ENCODE measurements around the gene PDE1C.
"Not testable (repeated sequence)": the region's sequence is repeated elsewhere in the genome, so short reads cannot be mapped to it uniquely, and the experiment has no call there.

Gene PDE1C

DNA sequence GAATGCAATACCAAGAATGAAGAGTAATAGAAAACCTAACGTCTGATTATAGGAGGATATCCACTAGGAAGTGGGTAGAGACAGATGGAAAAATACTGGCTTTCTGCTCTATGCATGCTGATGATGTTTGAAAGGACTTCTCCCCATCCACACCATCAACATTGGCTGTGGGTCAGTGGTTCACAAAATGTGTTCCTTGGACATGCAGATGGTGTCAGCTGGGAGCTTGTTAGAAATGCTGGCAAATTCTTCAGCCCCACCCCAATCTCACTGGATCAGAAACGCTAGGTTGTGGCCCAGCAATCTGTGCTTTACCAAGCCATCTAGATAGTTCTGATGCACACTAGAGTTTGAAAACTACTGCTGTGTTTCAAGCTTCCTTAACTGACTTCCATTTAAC is 219.1 kb downstream of the PDE1C start:
- Histone ChIP-seq H3K9me3 (ENCODE audit: control insufficient read depth in 5 of 5, low read length in 5 of 5) (no peaks in the 10 kb centered on the region), H3K27me3 (ENCODE audit: control insufficient read depth in 5 of 5, insufficient read depth in 4 of 5, low read length in 5 of 5) (no peaks in the 10 kb centered on the region), H3K27ac (ENCODE audit: low read depth, low read length) (no peak overlapping the region), H3K4me3 (ENCODE audit: low read depth in 1 of 5, low read length in 5 of 5) (no peak overlapping the region), H3K4me1 (ENCODE audit: control insufficient read depth in 5 of 5, insufficient read depth in 5 of 5, low read length in 5 of 5) (no peaks in the 10 kb centered on the region), H3K36me3 (ENCODE audit: control insufficient read depth in 5 of 5, insufficient read depth in 5 of 5, low read length in 5 of 5) (no peaks in the 10 kb centered on the region), H3K9ac (ENCODE audit: low read length in 5 of 5) (no peak overlapping the region)

DNA sequence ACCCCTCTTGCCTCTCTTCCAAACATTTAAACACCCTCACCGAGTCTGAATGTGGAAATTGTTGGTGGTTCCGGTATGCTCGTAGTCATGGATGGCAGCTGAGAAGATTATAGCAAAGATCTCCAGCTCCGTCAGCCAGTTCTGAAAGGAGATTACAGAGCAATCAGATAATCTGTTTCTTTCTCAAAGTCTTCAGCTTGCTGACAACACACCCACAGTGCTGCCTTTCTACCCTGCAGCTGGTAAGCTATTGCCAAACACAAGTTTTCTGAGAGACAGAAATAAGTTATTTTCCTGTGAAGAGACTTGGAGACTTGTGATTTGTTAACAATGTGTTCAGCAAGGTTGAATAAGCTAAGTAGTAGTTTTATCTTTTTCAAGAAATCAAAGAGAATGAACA is 219.6 kb downstream of the PDE1C start:
- no peak overlapping the region for H3K4me3 ChIP-seq (ENCODE audit: low read depth in 1 of 5, low read length in 5 of 5)
- H3K27ac ChIP-seq (ENCODE audit: low read depth, low read length), result no peak overlapping the region
- no peaks in the 10 kb centered on the region for H3K9me3 ChIP-seq (ENCODE audit: control insufficient read depth in 5 of 5, low read length in 5 of 5)
- H3K4me1 ChIP-seq (ENCODE audit: control insufficient read depth in 5 of 5, insufficient read depth in 5 of 5, low read length in 5 of 5), result no peaks in the 10 kb centered on the region
- no peak overlapping the region for H3K9ac ChIP-seq (ENCODE audit: low read length in 5 of 5)
- H3K36me3 ChIP-seq (ENCODE audit: control insufficient read depth in 5 of 5, insufficient read depth in 5 of 5, low read length in 5 of 5), result no peaks in the 10 kb centered on the region
- H3K27me3 ChIP-seq (ENCODE audit: control insufficient read depth in 5 of 5, insufficient read depth in 4 of 5, low read length in 5 of 5), result no peaks in the 10 kb centered on the region

DNA sequence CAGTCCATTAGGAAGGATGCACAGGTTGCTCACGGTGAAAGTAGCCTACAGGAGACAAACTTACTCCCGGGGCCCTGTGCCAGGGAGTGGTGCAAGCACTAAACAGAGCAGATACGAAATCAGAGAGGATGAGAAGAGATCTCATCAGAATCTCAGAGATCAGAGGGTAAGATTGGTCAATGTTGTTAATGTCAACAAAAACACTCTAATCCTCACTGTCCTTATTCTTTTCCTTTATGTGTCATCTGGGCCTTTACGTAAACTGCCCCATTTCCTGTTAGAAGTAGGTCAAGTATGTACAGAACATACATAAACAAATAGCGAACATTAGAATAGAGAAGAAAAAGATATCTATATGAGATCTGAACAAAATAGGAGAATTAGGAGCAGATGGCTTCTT is 220.1 kb downstream of the PDE1C start:
- Histone ChIP-seq H3K36me3 (ENCODE audit: control insufficient read depth in 5 of 5, insufficient read depth in 5 of 5, low read length in 5 of 5) (no peaks in the 10 kb centered on the region), H3K9ac (ENCODE audit: low read length in 5 of 5) (no peak overlapping the region), H3K4me3 (ENCODE audit: low read depth in 1 of 5, low read length in 5 of 5) (no peak overlapping the region), H3K9me3 (ENCODE audit: control insufficient read depth in 5 of 5, low read length in 5 of 5) (peaks cover 0 to 3% (median 0%) of the 10 kb centered on the region in 5 donors), H3K4me1 (ENCODE audit: control insufficient read depth in 5 of 5, insufficient read depth in 5 of 5, low read length in 5 of 5) (no peaks in the 10 kb centered on the region), H3K27ac (ENCODE audit: low read depth, low read length) (no peak overlapping the region), H3K27me3 (ENCODE audit: control insufficient read depth in 5 of 5, insufficient read depth in 4 of 5, low read length in 5 of 5) (no peaks in the 10 kb centered on the region)

DNA sequence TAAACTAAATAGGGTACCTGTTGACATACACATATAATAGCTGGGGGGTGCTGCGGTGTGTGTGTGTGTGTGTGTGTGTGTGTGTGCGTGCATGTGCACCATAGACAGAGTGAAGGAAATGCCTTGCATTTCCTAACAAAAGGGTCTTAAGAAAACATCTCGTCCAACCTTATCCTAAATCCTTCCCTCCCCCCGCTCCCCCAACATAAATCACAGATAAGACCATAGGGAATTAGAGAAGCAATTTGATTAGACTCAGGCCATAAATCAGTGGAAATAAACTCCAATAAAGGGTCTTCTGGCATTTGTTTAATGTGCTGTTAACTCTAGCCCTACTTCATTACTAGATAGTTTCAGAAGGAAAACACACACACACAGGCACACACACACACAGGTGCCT is 234.7 kb downstream of the PDE1C start:
- Histone ChIP-seq H3K9me3 (ENCODE audit: control insufficient read depth in 5 of 5, low read length in 5 of 5) (peaks cover 0 to 6% (median 0%) of the 10 kb centered on the region in 5 donors), H3K4me3 (ENCODE audit: low read depth in 1 of 5, low read length in 5 of 5) (no peak overlapping the region), H3K36me3 (ENCODE audit: control insufficient read depth in 5 of 5, insufficient read depth in 5 of 5, low read length in 5 of 5) (no peaks in the 10 kb centered on the region), H3K27ac (ENCODE audit: low read depth, low read length) (no peak overlapping the region), H3K9ac (ENCODE audit: low read length in 5 of 5) (no peak overlapping the region), H3K27me3 (ENCODE audit: control insufficient read depth in 5 of 5, insufficient read depth in 4 of 5, low read length in 5 of 5) (no peaks in the 10 kb centered on the region), H3K4me1 (ENCODE audit: control insufficient read depth in 5 of 5, insufficient read depth in 5 of 5, low read length in 5 of 5) (no peaks in the 10 kb centered on the region)

DNA sequence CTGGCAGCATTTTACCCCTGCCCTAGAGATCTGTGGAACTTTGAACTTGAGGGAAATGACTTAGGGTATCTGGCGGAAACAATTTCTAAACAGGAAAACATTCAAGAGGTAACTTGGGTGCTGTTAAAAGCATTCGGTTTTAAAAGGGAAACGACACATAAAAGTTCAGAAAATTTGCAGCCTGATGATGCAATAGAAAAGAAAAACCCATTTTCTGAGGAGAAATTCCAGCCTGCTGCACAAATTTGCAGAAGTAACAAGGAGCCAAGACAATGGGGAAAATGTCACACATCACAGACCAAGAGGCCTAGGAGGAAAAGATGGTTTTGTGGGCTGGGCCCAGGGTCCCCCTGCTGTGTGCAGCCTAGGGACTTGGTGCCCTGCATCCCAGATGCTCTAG is 236.6 kb downstream of the PDE1C start:
- H3K36me3 ChIP-seq (ENCODE audit: control insufficient read depth in 5 of 5, insufficient read depth in 5 of 5, low read length in 5 of 5); H3K4me3 ChIP-seq (ENCODE audit: low read depth in 1 of 5, low read length in 5 of 5); H3K9me3 ChIP-seq (ENCODE audit: control insufficient read depth in 5 of 5, low read length in 5 of 5); H3K27ac ChIP-seq (ENCODE audit: low read depth, low read length); H3K27me3 ChIP-seq (ENCODE audit: control insufficient read depth in 5 of 5, insufficient read depth in 4 of 5, low read length in 5 of 5); H3K9ac ChIP-seq (ENCODE audit: low read length in 5 of 5); H3K4me1 ChIP-seq (ENCODE audit: control insufficient read depth in 5 of 5, insufficient read depth in 5 of 5, low read length in 5 of 5): not testable (repeated sequence)

DNA sequence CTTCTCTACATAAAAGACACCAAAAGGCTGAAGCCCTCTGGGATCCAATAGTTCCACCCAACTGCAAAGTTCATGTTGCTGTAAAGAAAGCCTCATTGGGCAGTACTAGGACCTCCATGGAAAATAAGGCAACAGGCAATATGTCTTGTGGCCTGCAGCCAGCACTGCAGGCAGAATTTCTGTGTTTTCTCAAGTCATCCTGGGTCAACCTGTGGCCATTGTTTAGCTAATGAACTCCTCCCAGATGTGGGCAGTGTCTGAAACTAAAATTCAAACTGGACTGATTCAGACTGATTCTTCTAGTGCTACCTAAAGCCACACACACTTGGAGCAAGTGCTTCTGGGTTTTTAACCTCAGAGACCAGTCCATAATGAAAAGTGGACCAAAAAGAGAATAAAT is 241.7 kb downstream of the PDE1C start:
- Histone ChIP-seq H3K27me3 (ENCODE audit: control insufficient read depth in 5 of 5, insufficient read depth in 4 of 5, low read length in 5 of 5) (no peaks in the 10 kb centered on the region), H3K36me3 (ENCODE audit: control insufficient read depth in 5 of 5, insufficient read depth in 5 of 5, low read length in 5 of 5) (no peaks in the 10 kb centered on the region), H3K9me3 (ENCODE audit: control insufficient read depth in 5 of 5, low read length in 5 of 5) (no peaks in the 10 kb centered on the region), H3K4me1 (ENCODE audit: control insufficient read depth in 5 of 5, insufficient read depth in 5 of 5, low read length in 5 of 5) (no peaks in the 10 kb centered on the region), H3K27ac (ENCODE audit: low read depth, low read length) (no peak overlapping the region), H3K4me3 (ENCODE audit: low read depth in 1 of 5, low read length in 5 of 5) (no peak overlapping the region), H3K9ac (ENCODE audit: low read length in 5 of 5) (no peak overlapping the region)

DNA sequence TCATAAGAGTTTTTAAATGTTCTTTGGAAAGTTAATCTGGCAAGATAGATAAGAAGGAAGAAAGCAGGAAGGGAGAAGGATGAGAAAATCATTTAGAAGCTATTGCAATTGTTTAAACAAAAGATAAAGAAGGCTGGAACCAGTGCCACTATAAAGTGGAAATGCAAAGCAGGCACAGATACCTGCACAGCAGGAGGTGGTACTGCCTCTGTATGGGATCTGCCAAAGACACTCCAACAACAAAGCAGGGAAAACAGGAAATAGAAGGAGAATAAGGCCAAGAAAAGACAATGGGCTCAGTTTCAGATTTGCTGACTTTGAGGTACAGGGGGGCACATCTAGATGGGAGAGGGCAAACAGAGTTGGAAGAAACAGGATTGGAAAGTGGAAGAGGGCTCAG is 244.6 kb downstream of the PDE1C start:
- peaks cover 0 to 3% (median 0%) of the 10 kb centered on the region in 5 donors for H3K27me3 ChIP-seq (ENCODE audit: control insufficient read depth in 5 of 5, insufficient read depth in 4 of 5, low read length in 5 of 5)
- H3K4me1 ChIP-seq (ENCODE audit: control insufficient read depth in 5 of 5, insufficient read depth in 5 of 5, low read length in 5 of 5), result no peaks in the 10 kb centered on the region
- no peak overlapping the region for H3K9ac ChIP-seq (ENCODE audit: low read length in 5 of 5)
- no peaks in the 10 kb centered on the region for H3K36me3 ChIP-seq (ENCODE audit: control insufficient read depth in 5 of 5, insufficient read depth in 5 of 5, low read length in 5 of 5)
- H3K27ac ChIP-seq (ENCODE audit: low read depth, low read length), result no peak overlapping the region
- H3K4me3 ChIP-seq (ENCODE audit: low read depth in 1 of 5, low read length in 5 of 5), result no peak overlapping the region
- no peaks in the 10 kb centered on the region for H3K9me3 ChIP-seq (ENCODE audit: control insufficient read depth in 5 of 5, low read length in 5 of 5)

DNA sequence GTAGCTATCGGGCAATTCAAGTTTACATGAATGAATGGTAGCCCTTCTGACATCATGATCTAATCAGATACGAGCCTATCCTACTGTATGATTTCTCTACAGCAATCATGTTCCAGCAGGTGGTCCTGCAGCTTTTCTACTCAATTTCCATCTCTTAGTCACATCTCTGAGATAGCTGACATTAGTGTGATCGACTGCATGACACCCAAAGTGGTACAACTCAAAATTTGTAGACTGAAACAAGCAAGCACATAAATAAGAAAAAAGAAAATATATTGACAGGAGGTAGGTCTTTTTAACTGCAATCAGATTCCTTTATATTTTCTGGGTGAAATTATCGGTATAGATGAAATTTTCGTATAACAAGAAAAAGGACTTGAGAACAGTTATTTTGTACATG is 251.2 kb downstream of the PDE1C start:
- H3K36me3 ChIP-seq (ENCODE audit: control insufficient read depth in 5 of 5, insufficient read depth in 5 of 5, low read length in 5 of 5), result no peaks in the 10 kb centered on the region
- peaks cover 0 to 3% (median 0%) of the 10 kb centered on the region in 5 donors for H3K27me3 ChIP-seq (ENCODE audit: control insufficient read depth in 5 of 5, insufficient read depth in 4 of 5, low read length in 5 of 5)
- peaks cover 0 to 4% (median 0%) of the 10 kb centered on the region in 5 donors for H3K4me1 ChIP-seq (ENCODE audit: control insufficient read depth in 5 of 5, insufficient read depth in 5 of 5, low read length in 5 of 5)
- H3K4me3 ChIP-seq (ENCODE audit: low read depth in 1 of 5, low read length in 5 of 5), result no peak overlapping the region
- H3K9ac ChIP-seq (ENCODE audit: low read length in 5 of 5), result no peak overlapping the region
- H3K9me3 ChIP-seq (ENCODE audit: control insufficient read depth in 5 of 5, low read length in 5 of 5), result no peaks in the 10 kb centered on the region
- no peak overlapping the region for H3K27ac ChIP-seq (ENCODE audit: low read depth, low read length)

DNA sequence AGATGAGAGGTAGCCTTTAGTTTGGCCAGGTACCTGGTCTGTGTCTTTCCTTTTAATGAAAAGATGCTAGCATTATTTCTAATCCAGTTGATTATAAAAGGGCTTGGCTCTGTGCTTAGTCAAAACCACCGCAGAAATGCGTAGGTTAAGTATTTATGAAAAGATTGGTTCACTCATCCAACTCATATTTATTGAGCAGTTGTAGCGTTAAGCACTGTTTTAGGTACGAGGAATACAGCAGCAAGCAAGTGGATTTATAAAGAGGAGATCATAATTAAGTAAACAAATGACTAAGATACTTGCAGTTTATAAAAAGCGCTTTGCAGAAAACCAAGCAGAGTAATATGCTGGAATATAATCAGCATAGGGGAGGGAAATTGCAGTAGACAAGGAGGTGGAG is 253.4 kb downstream of the PDE1C start:
- Histone ChIP-seq H3K9ac (ENCODE audit: low read length in 5 of 5) (no peak overlapping the region), H3K9me3 (ENCODE audit: control insufficient read depth in 5 of 5, low read length in 5 of 5) (no peaks in the 10 kb centered on the region), H3K27me3 (ENCODE audit: control insufficient read depth in 5 of 5, insufficient read depth in 4 of 5, low read length in 5 of 5) (no peaks in the 10 kb centered on the region), H3K36me3 (ENCODE audit: control insufficient read depth in 5 of 5, insufficient read depth in 5 of 5, low read length in 5 of 5) (no peaks in the 10 kb centered on the region), H3K4me3 (ENCODE audit: low read depth in 1 of 5, low read length in 5 of 5) (no peak overlapping the region), H3K4me1 (ENCODE audit: control insufficient read depth in 5 of 5, insufficient read depth in 5 of 5, low read length in 5 of 5) (peaks cover 0 to 6% (median 3%) of the 10 kb centered on the region in 5 donors), H3K27ac (ENCODE audit: low read depth, low read length) (no peak overlapping the region)

DNA sequence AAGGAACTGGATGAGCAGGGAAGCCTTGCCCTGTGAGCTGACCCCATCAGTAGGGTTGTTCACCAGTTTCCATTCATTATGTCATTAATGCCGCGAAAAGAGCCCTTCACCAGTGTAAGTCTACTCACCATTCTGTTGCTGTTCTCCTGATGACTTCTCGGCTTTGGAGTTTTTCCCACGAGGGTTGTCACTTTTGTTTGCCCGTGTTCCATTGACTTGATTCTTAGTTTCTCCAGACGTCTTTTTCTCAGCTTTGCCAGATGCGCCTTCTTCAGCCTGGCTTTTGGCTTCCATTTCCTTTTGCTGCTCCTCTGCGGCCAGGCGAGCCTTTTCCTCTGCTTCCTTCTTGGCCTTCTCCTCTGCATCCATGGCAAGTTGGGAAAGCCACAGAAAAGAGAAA is 254.4 kb downstream of the PDE1C start:
- Histone ChIP-seq H3K9me3 (ENCODE audit: control insufficient read depth in 5 of 5, low read length in 5 of 5) (no peaks in the 10 kb centered on the region), H3K36me3 (ENCODE audit: control insufficient read depth in 5 of 5, insufficient read depth in 5 of 5, low read length in 5 of 5) (no peaks in the 10 kb centered on the region)

DNA sequence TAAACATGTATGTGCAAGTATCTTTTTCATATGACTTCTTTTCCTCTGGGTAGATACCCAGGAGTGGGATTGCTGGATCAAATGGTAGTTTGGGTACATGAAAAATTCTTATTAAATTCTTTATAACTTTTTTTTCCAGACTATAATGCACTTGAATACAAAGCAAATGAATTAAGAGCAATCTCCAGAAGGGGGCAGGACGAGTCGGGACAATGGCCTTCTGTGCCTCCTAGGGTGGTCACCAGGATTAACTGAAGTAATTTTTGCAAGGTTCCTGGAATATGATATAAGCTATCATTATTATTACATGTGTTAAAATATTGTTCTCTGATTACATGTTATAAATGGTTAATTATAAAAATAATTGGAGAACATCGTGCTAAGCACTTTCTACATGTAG is 256.0 kb downstream of the PDE1C start:
- H3K9ac ChIP-seq (ENCODE audit: low read length in 5 of 5), result no peak overlapping the region
- H3K4me1 ChIP-seq (ENCODE audit: control insufficient read depth in 5 of 5, insufficient read depth in 5 of 5, low read length in 5 of 5), result peaks cover 0 to 10% (median 8%) of the 10 kb centered on the region in 5 donors
- H3K36me3 ChIP-seq (ENCODE audit: control insufficient read depth in 5 of 5, insufficient read depth in 5 of 5, low read length in 5 of 5), result no peaks in the 10 kb centered on the region
- H3K27ac ChIP-seq (ENCODE audit: low read depth, low read length), result no peak overlapping the region
- no peaks in the 10 kb centered on the region for H3K27me3 ChIP-seq (ENCODE audit: control insufficient read depth in 5 of 5, insufficient read depth in 4 of 5, low read length in 5 of 5)
- H3K4me3 ChIP-seq (ENCODE audit: low read depth in 1 of 5, low read length in 5 of 5), result no peak overlapping the region
- H3K9me3 ChIP-seq (ENCODE audit: control insufficient read depth in 5 of 5, low read length in 5 of 5), result no peaks in the 10 kb centered on the region

More for the DNA sequence above, 254.4 kb downstream of the PDE1C start:
- Histone ChIP-seq H3K27me3 (ENCODE audit: control insufficient read depth in 5 of 5, insufficient read depth in 4 of 5, low read length in 5 of 5) (no peaks in the 10 kb centered on the region), H3K27ac (ENCODE audit: low read depth, low read length) (no peak overlapping the region), H3K9ac (ENCODE audit: low read length in 5 of 5) (no peak overlapping the region), H3K4me3 (ENCODE audit: low read depth in 1 of 5, low read length in 5 of 5) (no peak overlapping the region), H3K4me1 (ENCODE audit: control insufficient read depth in 5 of 5, insufficient read depth in 5 of 5, low read length in 5 of 5) (peaks cover 0 to 10% (median 8%) of the 10 kb centered on the region in 5 donors)
